UCSD-AML1 (cell line): Measurements from ENCODE around the gene BBX.
"Not testable (repeated sequence)": the region's sequence is repeated elsewhere in the genome, so short reads cannot be mapped to it uniquely, and the experiment has no call there.

ENCODE experiments used
- DNase-seq: peaks from one replicate; lab custom pipeline; 2025; ENCODE audit not compliant: unreplicated experiment; lab: John Stamatoyannopoulos, UW

Gene BBX

DNA sequence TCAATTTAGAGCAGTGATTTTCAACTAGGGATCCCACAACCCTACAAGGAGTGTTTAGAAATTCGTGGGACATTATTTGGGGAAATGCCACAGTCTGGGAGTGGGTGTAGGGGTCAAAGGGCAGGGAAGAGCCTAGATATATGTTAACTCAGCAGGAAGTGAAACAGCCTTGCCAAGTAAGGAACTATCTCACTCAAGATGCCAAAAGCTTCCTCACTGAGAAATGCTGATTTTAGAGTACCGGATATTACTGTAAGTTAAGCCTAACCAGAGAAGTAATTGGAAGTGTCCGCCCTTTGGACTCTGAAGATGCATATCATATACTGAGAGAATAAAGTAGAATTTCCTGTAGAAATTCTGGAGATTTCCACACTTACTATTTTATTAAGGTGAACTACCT, 158.6 kb downstream of the BBX start:
- DNase-seq = no peak

DNA sequence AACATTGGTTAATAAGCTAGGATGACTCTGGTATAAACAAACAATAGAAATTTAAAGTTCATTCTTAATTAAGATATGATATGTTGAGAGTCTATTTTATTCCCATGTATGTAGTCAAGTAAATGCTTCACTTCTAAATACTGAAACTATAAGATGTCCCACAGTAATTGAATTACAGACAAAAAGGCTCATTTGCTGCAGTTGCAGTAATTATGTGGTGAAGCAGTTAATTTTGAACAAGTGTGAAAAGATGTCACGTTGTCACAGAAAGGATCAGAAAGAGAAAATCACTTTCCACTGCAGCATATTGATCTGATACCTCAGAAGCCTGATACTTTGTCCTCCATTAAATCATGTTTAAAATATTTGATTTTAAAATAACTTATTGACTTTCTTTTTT, 159.8 kb downstream of the BBX start:
- no peak for DNase-seq

DNA sequence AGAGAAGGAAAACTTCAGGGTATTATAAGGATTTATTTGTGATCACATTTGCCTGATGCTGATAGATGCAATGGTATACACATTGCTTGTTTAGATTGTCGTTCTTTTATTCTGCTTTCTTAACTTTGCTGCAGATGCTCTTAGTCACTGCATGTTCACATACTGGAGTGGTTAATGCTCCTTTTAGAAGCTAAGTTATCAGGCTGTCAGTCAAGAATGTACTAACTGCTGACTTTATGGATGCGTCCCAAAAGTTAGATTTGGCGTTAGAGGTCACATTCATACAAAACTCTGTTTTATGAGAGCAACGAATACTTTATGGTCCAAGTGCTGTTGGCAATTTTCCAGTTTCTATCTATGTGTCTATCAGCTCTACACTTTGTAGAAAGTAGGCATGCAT, 160.7 kb downstream of the BBX start:
- DNase-seq = no peak

DNA sequence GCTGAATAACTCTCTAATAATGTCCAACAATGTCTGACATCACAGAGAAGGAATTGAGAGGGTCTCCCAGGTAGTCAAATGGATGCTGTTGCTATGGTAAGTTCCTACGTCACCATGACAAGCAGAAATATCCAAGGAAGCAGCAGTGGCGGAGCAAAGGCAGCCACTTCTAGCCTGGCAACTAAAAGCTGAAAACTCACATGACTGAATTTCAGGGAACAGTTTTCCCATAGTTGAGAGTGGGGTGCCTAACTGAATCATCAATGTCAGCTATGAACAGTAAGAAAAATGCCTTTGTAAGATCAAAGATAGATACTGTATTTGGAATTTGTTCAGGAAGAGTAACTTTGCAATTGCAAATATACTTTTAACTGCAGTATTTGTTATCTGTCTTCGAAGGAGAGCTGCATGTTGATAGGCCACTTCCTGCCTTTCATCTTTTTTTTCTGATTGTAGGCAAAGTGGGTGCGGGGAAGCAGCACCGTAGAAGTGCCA, 161.7 kb downstream of the BBX start:
- DNase-seq = peak; percentile 7

DNA sequence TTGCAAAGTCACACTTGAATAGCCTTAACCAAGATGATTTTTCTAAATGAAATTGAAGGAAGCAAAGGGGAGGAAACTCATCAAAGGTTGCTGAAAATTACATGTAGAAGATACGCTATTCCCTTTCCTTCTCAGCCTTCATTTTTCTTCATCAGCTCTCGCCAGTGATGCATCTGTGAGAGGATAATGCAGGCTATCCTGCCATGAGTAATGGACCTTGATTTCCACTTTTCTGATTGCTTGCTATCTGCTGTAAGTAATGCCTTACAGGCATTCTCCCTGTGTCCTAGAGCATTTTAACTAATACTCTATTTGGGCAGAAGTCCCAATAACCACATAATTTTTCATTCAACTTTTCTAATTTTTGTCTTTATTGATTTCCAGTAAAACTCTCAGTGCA, 162.6 kb downstream of the BBX start:
- DNase-seq = no peak

DNA sequence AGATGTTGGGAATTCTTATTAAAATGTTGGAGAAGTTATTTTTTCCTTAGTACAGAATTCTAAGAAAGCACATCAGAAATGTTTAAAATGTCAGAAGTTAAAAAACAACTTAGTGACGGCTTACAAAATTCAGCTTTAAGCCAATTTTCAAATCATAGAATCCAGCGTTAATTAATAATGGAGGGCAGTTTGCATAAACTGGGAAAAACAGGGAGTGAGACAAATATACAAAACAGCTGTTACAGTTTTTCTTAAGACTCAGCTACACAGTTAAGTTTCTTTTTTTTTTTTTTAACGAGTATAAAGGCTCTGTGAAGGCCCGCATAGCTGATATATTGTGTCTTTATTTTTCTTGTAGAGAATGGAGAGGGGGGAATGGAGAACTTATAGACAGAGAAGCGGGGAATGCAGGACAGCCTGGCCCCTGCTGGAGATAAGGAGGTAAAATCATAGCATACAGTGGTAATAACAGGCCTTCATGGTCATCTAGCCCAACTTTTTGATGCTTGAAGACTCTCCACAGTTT, 164.4 kb downstream of the BBX start:
- no peak for DNase-seq

DNA sequence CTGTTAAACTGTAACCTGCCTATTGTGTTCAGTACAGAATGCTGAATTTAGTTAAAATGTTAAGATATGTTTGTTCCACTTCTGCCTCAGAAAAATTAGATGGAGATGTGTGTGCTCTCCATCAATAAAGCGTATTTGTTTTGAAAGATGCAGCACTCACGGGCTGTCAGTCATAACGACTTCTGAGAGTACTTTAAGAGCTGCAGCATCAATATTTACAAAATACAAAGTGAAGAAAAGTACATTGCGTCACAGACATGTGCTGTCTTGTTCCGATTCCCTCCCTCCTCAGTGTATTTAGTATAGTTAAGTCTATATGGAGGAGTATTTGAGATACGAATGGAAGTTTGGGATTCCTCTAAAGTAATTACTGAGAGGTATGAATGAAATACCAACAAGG, 166.6 kb downstream of the BBX start:
- DNase-seq = no peak

DNA sequence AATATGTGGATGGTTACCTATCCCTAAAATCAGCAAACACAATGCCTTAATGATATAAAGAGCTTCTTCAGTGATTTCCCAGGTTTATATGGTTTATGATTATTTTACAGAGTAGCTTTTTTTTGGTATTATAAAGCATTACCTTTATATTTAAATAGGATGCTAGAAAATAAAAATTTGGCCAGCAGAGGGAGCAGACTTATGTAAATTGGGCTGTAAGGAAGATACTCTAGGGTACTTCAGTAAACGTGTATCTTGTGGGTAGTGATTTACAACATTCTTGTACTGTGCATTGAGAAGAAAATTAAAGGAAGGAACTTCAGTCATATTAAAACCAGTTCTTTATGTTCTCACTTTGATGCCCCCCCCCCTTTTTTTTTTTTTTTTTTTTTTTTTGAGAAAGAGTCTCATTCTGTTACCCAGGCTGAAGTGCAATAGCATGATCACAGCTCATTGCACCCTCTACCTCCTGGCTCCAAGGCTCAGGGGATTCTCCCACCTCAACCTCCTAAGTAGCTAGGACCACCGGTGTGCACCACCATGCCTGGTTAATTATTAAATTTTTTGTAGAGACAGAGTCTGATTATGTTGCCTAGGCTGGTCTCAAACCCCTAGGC, 167.9 kb downstream of the BBX start:
- DNase-seq = no peak

DNA sequence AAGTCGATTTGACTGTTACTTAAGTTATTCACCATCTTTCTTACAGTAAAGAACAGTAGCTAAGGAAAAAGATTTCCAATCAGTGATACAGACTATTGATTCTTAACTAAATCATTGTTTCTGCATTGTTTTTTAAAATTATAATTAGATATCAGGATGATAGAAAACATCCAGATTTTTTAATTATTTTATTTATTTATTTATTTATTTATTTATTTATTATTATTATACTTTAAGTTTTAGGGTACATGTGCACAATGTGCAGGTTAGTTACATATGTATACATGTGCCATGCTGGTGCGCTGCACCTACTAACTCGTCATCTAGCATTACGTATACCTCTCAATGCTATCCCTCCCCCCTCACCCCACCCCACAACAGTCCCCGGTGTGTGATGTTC, 169.2 kb downstream of the BBX start:
- DNase-seq = not testable (repeated sequence)

DNA sequence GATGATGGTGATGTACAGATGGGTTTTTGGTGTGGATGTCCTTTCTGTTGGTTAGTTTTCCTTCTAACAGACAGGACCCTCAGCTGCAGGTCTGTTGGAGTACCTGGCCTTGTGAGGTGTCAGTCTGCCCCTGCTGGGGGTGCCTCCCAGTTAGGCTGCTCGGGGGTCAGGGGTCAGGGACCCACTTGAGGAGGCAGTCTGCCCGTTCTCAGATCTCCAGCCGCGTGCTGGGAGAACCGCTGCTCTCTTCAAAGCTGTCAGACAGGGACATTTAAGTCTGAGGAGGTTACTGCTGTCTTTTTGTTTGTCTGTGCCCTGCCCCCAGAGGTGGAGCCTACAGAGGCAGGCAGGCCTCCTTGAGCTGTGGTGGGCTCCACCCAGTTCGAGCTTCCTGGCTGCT, 174.6 kb downstream of the BBX start:
- not testable (repeated sequence) for DNase-seq

DNA sequence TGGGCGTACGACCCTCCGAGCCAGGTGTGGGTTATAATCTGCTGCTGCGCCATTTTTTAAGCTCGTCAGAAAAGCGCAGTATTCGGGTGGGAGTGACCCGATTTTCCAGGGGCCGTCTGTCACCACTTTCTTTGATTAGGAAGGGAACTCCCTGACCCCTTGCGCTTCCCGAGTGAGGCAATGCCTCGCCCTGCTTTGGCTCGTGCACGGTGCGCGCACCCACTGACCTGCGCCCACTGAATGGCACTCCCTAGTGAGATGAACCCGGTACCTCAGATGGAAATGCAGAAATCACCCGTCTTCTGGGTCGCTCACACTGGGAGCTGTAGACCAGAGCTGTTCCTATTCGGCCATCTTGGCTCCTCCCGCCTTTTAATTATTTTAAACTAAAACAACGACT, 175.1 kb downstream of the BBX start:
- not testable (repeated sequence) for DNase-seq

DNA sequence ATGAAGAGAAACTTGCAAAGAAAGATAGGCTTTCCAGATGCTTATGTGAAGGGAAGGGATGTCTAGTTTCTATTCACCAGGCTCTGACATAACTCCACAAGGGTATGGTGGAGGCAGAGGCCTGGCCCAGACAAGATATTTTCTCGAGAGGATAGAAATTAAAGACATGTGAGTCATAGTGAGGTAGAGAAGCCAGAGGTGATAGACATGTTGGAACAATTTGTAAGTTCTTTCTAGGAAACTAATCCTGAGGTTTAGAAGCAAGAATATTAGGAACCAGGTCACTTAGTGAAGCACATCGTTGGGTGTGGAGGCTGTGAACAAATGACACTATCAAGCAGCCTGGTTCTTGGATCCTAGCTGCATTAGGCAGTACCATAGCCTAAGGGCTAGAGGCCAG, 176.9 kb downstream of the BBX start:
- no peak for DNase-seq

DNA sequence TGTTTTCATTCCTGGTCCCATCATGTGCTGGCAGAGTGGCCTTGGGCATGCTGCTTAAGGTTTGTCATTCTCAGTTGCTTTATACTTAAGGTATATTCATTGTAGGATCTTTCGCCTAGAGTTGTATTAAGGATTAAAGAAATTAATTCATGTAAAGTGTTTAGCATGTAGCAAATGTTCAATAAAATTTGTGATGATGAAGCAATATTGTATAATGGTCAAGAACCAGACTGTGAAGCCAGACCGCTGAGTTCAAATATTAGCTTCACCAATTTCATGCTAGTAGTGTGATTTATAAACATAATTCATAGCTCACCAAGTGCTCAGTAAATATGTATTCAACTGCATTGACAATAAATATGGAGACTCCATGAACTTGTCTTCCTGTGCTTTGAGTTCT, 178.5 kb downstream of the BBX start:
- DNase-seq = no peak

DNA sequence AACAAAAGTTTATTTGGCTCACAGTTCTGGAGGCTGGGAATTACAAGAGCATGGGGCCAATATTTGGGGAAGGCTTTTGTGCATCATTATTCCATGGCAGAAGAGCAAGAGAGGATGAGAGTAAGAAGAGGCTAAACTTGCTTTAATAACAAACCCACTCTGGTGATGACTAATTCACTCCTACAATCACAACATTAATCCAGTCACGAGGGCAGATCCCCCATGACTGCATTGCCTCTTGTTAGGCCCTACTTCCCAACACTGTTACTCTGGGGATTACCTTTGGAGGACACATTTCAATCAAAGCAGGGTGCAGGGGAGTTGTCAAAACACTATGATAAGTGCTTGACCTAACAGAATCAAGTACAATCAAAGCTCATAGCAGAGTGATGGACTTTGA, 181.7 kb downstream of the BBX start:
- DNase-seq = no peak

DNA sequence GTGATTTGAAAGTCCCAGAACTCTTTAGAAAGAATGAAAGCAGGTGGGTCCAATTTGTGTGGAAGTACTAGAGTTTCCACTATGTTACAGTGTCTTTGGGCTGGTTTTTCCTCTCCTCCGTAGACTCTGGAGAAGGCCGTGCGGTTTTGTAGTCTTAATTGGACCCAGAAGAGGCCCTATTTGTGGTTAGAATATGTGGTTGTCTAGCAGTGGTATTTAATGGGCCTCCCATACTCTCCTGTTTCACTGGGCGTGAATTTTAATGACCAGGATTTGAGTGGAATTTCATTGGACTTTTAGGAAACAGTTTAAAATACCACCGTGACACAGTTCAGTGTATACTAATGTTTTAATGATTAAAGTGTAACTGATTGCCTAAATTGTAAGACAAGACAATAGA, 182.3 kb downstream of the BBX start:
- DNase-seq = no peak

DNA sequence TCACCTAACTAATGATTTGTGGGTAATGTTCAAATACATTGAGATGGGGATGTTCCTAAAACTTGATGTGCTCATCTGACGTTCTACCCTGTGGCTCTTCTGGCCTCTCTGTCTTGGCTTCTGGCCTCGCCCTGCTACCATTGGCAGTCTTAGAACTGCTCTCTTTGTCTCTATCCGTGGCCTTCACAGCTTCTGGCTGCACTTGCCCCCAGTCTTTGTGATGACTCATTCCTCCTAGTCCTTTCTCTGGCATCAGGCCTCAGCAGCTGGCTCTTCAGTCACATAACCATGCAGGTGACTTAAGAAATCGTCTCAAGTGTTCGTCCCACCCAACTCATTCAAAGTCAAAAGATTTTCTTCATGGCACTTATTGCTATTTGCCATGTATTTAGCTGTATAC, 188.1 kb downstream of the BBX start:
- DNase-seq = no peak

DNA sequence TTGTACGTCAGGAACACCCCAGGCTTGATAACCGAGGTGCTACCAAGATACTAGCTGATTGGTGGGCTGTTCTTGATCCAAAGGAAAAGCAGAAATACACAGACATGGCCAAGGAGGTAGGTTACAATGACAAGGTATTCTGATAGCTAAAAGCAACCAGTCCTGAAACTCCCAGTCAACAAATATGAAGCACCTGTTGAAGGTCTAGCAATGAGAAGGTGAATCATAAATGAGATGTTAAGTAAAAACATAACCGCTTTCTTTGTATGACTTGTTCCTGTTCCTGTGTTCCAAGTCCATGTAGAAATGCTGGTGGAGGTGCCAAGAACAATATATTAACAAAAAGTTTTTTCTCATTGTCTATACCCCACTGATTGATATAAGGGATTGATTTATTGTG, 194.0 kb downstream of the BBX start:
- no peak for DNase-seq

DNA sequence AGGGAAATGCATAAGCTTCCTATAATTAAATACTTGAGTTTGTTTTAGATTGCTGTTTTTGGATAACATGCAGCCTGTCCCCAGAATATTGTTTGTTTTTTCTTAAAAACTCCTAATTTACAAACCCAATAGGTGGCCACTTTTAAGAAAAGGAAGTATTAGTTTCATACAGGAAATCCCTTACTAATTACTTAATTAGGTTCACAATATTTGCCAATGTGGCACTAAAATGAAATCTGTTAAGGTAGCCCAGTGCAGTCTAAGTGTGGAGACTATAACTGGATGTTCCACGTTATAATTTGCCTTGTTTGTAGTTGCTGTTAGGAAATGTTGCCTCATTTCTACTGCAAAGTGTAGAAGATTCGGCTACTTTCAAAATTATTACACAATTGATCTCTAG, 195.8 kb downstream of the BBX start:
- DNase-seq = no peak

DNA sequence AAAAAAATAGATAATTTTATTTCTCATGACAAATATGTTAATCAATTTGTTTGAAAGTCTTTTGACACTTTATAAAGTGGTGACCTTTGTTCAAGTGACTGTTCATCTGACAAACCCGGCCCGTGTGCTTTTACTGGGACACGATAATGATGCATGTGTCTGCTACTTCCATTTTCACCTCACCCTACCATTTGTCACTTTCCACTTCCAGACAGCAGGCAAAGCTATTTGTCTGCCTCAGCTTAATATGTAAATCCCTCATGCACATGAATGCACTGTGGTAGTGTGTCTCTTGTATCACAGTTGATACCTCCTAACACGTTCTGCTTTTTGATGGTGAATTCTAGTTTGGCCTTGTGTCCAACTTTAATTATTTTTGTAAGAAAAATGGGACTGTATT, 204.3 kb downstream of the BBX start:
- no peak for DNase-seq

DNA sequence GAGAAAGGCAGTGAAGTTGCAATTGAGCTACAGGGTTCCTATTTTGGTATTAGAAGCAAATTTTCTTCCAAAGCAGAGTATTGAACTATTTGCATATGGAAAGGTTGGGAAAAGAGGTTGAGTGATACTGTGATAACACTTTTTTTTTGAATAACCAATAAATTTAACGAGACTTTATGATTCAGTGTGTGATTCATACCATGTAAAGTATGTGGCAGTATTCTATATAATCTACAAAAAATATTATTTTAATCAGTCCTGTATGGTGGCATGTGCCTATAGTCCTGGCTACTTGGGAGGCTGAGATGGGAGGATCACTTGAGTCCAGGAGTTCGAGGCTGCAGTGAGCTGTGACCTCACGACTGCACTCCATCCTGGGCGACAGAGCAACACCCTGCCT, 206.9 kb downstream of the BBX start:
- DNase-seq = no peak

DNA sequence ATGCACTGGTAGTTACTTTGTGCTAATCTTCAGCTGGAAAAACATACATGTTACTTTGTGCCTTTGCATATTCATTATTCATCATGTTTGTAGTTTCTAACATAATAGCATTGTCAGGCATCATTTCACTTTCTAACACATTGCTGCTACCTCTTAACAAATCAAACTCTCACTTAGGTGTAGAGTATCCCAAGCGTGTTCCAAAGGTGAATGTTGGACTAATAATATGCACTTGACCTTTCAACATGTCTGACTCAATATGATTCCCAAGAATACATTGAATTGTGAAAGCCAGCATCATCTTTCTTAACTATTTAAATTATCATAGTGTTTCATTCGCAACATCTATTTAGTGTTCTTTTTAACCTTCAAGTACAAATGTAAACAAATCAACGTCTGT, 211.6 kb downstream of the BBX start:
- DNase-seq = no peak

DNA sequence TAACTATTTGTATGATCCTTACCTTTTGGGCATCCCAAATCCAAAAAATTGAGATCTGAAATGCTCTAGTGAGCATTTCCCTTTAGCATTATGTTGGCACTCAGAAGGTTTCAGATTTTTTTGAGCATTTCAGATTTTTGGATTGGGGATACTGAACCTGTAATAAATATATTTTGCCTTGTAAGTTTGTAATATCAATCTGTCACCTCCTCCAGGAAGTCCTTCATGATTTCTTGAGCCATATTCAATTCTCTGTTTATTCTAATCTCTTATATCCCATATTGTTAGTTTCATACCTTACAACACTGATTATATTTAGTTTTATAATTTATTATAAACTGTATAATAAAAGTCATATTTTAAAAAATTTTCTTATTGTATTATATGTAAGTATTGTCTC, 215.2 kb downstream of the BBX start:
- DNase-seq = no peak

DNA sequence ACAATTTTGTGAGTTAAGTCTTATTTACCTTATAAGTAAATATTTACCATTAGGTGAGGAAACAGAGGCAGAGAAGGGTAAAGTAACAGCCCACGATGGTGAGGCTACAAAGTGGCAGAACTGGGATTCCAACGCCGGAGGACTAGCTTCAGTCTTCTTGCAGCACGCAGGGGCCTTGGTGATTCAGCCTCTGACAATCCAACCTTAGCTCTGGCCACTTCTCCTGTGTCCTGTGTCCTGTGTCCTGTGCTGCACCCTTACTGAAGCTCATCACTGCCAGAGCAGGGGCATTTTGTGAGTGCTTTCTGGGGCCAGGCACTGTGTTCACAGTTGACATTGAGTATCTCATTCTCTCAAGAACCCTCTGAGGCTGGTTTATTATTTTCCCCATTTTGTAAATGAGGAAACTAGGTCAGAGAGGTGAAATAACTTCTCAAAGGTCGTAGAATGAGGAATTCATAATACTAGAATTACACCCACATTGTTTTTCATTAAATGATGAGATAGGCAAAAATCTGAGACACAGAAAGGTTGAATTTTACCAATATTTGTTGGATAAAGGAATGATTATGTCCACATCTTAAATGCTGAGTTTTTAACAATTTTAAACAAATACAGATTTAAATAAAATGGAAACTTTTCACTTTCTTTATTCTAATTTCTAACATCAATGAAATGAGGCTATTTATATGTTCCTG, 215.9 kb downstream of the BBX start:
- no peak for DNase-seq
